Measurements from ENCODE around the gene C2orf66. TPM values are rescaled to one million over a fixed set of nuclear protein-coding genes. Genes with fewer than 3 reads are reported as not detected.

Gene C2orf66
- total and polyA plus RNA-seq, 7 donors: 0.03 TPM; not detected in 6

- DNase-seq (no peak), ATAC-seq (no peak)
- Histone ChIP-seq H3K4me3 (no peak overlapping the region), H3K36me3 (ENCODE audit: insufficient read depth in 1 of 2, low read depth in 1 of 2) (peaks cover 0 to 19% of the 10 kb centered on the region in 2 donors), H3K27ac (no peak overlapping the region), H3K9me3 (peaks cover 19% of the 10 kb centered on the region), H3K27me3 (ENCODE audit: insufficient read depth in 3 of 3, low read length in 2 of 3) (no peaks in the 10 kb centered on the region), H3K4me1 (no peaks in the 10 kb centered on the region)
- WGBS, 3 donors: 85 to 86% (median 85%) methylated on average over 3 of the region's 3 CpGs
- TF ChIP-seq CTCF (IDR thresholded peaks at IDR 0.05): peak; percentile 26
- intact Hi-C loops (cut with DNase I): no loop called here
Observed at GRCh38 chr2:196758474-196759377, 50.4 kb downstream of the C2orf66 start.

Other genes with a start within 250 kb of the C2orf66 start
- gene HECW2, start 215.8 kb downstream of the C2orf66 start, total RNA-seq: 10 to 100 TPM in 1 of 4 donors, 1 to 10 TPM in 3; 1.5 to 10.8 (median 3.0) TPM
- 1 to 10 TPM in 1 of 3 donors, under 1 TPM in 2; 0.27 to 1.3 (median 0.51) TPM for gene HECW2, start 215.8 kb downstream of the C2orf66 start, polyA plus RNA-seq
- 1 to 10 TPM in 1 of 4 donors, under 1 TPM in 2, not detected in 1; 0.36 to 1.4 (median 0.56) TPM for gene CCDC150, start 169.6 kb downstream of the C2orf66 start, total RNA-seq
- gene CCDC150, start 169.6 kb downstream of the C2orf66 start, polyA plus RNA-seq: under 1 TPM; 0.13 to 0.94 (median 0.34) TPM
- gene GTF3C3, start 9.7 kb downstream of the C2orf66 start, total RNA-seq: 10 to 100 TPM; 21.5 to 28.1 (median 24.2) TPM
- gene GTF3C3, start 9.7 kb downstream of the C2orf66 start, polyA plus RNA-seq: 10 to 100 TPM in 1 of 3 donors, 1 to 10 TPM in 2; 7.7 to 15.4 (median 9.3) TPM
- gene PGAP1, start 117.4 kb upstream of the C2orf66 start, total RNA-seq: 1 to 10 TPM; 2.2 to 5.2 (median 3.0) TPM
- gene PGAP1, start 117.4 kb upstream of the C2orf66 start, polyA plus RNA-seq: 1 to 10 TPM in 1 of 3 donors, under 1 TPM in 2; 0.57 to 1.6 (median 0.59) TPM

All from psoas muscle (tissue), 8 donors.